NT2/D1 (cell line): Measurements from ENCODE around the gene PHACTR3.

Source experiments
- DNase-seq: peaks from one replicate; pipeline ENCODE4 v3.0.0-alpha.2; 2011; ENCODE audit warnings: low read depth, low spot score
- H3K27me3 ChIP-seq: 2 replicates; pipeline ENCODE4 v1.6.0; 2011; ENCODE audit warnings: mild to moderate bottlenecking; ENCODE audit not compliant: insufficient read length, insufficient read depth
- H3K36me3 ChIP-seq: 2 replicates; pipeline ENCODE4 v1.6.1; 2011; ENCODE audit warnings: mild to moderate bottlenecking, low read length, mixed read lengths; ENCODE audit not compliant: insufficient read depth, insufficient read length
- H3K4me1 ChIP-seq: 2 replicates; pipeline ENCODE4 v1.5.1; 2011; ENCODE audit not compliant: insufficient read depth, insufficient read length
- H3K4me3 ChIP-seq: 2 replicates; pipeline ENCODE4 v1.5.1; 2011; ENCODE audit warnings: low read depth; ENCODE audit not compliant: insufficient read length
- H3K9ac ChIP-seq: 2 replicates; pipeline ENCODE4 v1.6.0; 2011; ENCODE audit warnings: low read depth; ENCODE audit not compliant: insufficient read length
- H3K9me3 ChIP-seq: 2 replicates; pipeline ENCODE4 v1.5.1; 2011; ENCODE audit warnings: mild to moderate bottlenecking, low read length; ENCODE audit not compliant: insufficient read depth
- SUZ12 ChIP-seq: IDR thresholded peaks from 2 replicates; pipeline ENCODE4 v1.6.1; 2011; ENCODE audit not compliant: insufficient read length, insufficient read depth; ENCODE audit errors: extremely low read depth
- YY1 ChIP-seq: IDR thresholded peaks from 2 replicates; pipeline ENCODE4 v1.6.1; 2011; ENCODE audit not compliant: insufficient read length, insufficient read depth
- ZNF274 ChIP-seq: IDR thresholded peaks from 2 replicates; pipeline ENCODE4 v1.6.1; 2011; ENCODE audit warnings: mild to moderate bottlenecking, low read depth, low read length

The PHACTR3 gene

DNA sequence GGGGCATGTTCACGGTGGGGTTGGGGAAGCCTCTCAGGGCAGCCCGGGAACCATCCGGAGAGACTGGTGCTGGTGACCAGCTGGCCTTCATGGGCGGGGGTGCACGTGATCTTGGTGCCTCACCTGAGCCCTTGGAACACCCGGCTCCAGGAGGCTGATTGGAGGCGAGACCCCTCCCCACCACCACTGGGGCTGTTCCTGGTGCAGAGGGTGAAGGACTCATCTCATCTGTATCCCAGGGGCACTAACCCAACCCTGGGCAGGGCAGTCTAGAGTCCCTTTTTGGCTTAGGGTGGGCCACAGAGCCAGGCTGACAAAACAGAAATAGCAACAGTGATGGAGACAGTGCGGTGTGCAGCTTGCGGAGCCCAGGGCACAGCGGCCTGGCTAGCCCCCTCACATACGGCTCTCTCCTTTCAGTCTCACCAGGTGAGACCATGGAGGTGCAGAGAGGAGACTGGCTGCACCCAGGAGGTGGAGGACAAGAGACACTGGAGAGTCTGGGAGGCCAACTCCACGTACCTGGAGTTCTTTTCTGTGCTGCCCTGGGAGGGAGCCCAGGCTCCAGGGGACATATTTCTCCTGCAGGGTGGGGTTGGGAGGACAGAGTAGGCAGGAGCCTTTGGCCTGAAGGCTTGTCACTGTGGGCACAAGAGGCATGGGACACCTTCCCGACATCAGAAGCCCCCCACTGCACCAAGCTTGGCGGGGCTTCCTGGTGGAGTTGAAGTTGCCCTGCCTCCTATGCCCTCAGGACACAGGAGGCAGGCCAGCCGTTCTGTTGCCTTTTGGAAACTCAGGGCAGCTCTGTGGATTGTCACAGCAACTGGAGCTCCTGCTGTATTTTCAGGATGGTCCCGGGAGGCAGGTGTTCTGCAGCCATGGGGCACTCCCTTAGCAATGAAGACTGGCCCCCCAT is 223.1 kb downstream of the PHACTR3 start:
- peaks cover 3% of the 10 kb centered on the region for H3K27me3 ChIP-seq
- H3K4me1 ChIP-seq = peaks cover 8% of the 10 kb centered on the region
- no peaks in the 10 kb centered on the region for H3K36me3 ChIP-seq
- H3K4me3 ChIP-seq = no peak overlapping the region
- H3K9ac ChIP-seq = no peak overlapping the region
- DNase-seq = no peak
- H3K9me3 ChIP-seq = no peaks in the 10 kb centered on the region
- TF ChIP-seq ZNF274 (no peak), SUZ12 (no peak), YY1 (no peak)

DNA sequence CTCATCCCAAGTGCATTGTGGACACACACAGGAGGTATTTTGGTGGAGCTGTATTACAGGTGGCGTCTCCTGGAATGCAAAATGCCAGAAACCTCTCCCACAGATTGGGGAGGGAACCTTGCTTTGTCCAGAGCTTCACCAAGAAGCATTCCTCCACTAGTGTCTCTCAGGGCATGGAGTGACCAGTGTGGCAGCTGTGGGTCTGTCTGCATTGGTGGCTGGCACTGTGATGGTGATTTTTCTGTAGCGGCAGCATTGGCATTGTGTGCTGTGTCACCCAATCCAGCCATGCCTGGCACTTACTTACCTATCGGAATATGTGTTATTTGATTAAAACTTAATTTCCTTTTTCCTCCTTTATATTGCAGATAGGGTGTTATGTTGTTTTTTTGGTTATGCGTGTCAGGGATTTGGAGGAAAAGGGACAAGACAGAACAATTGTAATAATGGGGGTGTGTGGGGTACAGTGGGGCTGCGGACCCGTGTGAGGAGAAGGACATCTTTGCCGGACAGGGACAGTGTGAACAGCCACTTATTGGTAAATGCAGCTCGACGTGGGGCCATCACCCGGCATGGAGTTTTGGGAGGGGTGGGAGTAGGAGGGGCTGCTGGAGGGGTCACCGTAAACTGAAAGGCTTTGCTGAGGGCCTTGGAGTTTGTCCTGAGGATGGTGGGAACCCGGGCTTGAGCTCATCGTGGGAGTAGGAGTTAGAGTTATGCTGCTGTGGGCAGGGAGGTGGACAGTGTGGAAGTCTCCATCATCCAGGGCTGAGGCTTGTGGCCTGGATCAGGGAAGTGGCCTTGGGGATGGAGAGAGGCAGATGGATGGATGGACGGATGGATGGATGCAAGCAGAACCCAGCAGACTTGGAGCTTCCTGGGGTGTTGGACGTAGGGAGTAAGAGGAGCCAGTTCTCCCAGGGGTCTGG is 224.0 kb downstream of the PHACTR3 start:
- H3K4me3 ChIP-seq = no peak overlapping the region
- TF ChIP-seq ZNF274 = no peak
- peaks cover 9% of the 10 kb centered on the region for H3K4me1 ChIP-seq
- DNase-seq = no peak
- H3K9me3 ChIP-seq = no peaks in the 10 kb centered on the region
- no peaks in the 10 kb centered on the region for H3K36me3 ChIP-seq
- H3K9ac ChIP-seq = no peak overlapping the region
- H3K27me3 ChIP-seq = peaks cover 3% of the 10 kb centered on the region

DNA sequence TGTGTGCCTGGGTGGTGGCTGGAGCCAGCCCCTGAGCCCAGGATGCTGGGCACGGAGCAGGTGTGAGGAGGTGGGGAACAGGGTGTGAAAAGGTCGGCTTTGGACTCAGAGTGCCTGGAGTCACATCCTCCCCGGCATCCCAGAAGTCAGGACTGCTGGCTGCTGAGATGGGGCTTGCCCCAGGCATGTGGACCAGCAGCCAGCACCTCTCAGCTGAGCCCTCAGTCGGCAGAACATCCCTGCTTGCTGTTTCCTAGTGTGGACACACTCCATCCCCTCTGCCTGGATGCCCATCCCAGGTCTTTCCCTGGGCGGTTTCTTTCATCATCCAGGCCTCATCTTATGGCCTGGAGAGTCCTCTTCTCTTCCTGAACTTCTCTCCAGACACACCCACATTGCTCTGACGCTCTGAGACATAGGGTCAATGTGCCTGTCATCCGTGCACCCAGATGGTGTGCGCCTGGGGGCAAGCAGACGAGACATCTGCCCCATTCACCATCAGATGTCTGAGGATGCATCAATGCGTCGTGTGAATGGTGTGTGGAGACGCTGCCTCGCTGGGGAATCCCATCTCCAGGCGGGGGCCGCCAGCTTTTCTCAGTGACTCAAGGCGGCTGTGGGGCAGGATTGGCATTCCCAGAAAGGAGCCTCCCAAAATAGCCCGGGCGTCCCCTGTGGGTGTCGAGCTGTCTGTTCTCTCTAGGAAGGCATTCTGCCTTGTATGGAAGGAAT is 224.9 kb downstream of the PHACTR3 start:
- no peaks in the 10 kb centered on the region for H3K36me3 ChIP-seq
- TF ChIP-seq ZNF274 (no peak), SUZ12 (no peak), YY1 (no peak)

DNA sequence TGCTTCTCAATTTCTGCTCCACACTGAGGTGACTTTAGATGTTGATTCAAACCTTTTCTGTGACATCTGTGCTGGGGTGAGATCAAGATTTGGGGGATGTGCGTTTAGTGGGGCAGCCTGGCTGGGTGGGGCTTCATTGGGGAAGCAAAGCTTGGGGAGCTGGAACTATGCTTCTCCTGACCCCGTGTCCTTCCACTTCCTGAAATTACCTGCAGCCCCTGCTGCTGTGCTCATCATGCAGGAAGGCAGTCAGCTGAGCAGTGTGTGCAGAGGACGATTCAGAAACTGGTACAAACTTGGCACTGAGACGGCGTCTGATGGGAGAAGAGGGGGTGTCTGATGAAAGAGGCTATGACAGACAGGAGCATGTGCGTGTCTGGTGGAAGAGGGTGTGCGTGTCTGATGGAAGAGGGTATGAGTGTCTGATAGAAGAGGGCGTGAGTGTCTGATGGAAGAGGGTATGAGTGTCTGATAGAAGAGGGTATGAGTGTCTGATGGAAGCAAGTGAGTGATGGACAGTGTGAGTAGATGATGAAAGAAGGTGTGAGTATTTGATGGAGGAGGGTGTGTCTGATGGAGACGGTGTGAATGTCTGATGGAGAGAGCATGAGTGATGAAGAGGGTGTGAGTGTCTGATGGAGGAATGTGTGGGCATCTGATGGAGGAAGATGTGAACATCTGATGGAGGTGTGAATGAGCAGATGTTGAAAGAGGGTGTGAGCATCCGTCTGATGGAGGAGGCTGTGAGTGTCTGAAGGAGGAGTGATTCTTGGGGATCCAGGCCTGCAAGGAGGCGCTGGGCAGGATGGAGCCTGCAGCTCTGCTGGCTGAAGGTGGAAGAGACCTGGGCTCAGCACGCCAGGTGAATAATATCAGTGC is 225.7 kb downstream of the PHACTR3 start:
- Histone ChIP-seq H3K9ac (no peak overlapping the region), H3K9me3 (no peaks in the 10 kb centered on the region), H3K27me3 (peaks cover 3% of the 10 kb centered on the region), H3K36me3 (no peaks in the 10 kb centered on the region), H3K4me3 (no peak overlapping the region), H3K4me1 (peaks cover 11% of the 10 kb centered on the region)
- TF ChIP-seq SUZ12 (no peak), YY1 (no peak), ZNF274 (no peak)
- no peak for DNase-seq

More for the DNA sequence above, 224.9 kb downstream of the PHACTR3 start:
- Histone ChIP-seq H3K4me3 (no peak overlapping the region), H3K4me1 (peaks cover 9% of the 10 kb centered on the region), H3K9me3 (no peaks in the 10 kb centered on the region), H3K27me3 (peaks cover 3% of the 10 kb centered on the region), H3K9ac (no peak overlapping the region)
- DNase-seq = no peak

DNA sequence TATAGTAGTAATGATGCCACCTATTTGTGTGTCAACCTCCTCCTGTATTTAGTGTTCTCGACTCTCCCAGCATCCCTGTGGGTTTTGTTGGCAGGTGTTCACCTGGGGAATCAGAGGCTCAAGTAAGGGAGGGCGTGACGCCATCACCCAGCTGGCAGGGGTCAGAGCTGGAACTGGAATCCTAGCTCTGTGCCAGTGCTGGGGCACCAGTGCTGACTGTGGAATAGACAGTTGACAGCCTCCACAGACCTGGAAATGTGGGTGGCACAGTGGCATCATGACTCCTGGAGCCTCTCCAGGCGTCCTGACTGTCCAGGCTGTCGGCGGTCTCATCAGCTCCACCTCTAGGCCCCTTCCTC is 226.3 kb downstream of the PHACTR3 start:
- peaks cover 13% of the 10 kb centered on the region for H3K4me1 ChIP-seq
- no peak for DNase-seq
- H3K9me3 ChIP-seq = no peaks in the 10 kb centered on the region
- H3K27me3 ChIP-seq = peaks cover 3% of the 10 kb centered on the region
- TF ChIP-seq ZNF274 = no peak
- TF ChIP-seq YY1 = no peak
- no peak for TF ChIP-seq SUZ12
- H3K4me3 ChIP-seq = no peak overlapping the region
- H3K36me3 ChIP-seq = no peaks in the 10 kb centered on the region
- no peak overlapping the region for H3K9ac ChIP-seq
